GM12878 (cell line): ENCODE results near the gene GSK3A. TPM values are rescaled to one million over a fixed set of nuclear protein-coding genes. Genes with fewer than 3 reads are reported as not detected.

ENCODE experiments used
- CBX5 ChIP-seq: sonication (generic); IDR thresholded peaks from 2 replicates; pipeline ENCODE4 v1.6.1; 2016; ENCODE audit warnings: low read depth, moderate library complexity, mild to moderate bottlenecking, inconsistent platforms
- CEBPZ ChIP-seq: fragments of 150-350 bp; IDR thresholded peaks from 2 replicates; pipeline ENCODE4 v1.6.1; 2016; ENCODE audit warnings: low read depth, low read length
- CHD2 ChIP-seq: IDR thresholded peaks from 2 replicates; pipeline ENCODE4 v1.6.1; 2011; ENCODE audit warnings: low read depth, low read length, improper control_type of control experiment, borderline replicate concordance
- ETV6 ChIP-seq, 2 experiments: fragments of 450-650 bp in 1 of 2; IDR thresholded peaks in 1 of 2; conservative IDR thresholded peaks in 1 of 2; 2 replicates each; pipeline ENCODE4 v1.6.1; 2014; ENCODE audit warnings: antibody characterized with exemption in 1 of 2, borderline replicate concordance in 1 of 2, low read depth in 1 of 2, mild to moderate bottlenecking in 1 of 2, moderate library complexity in 1 of 2
- JUND ChIP-seq: IDR thresholded peaks from 2 replicates; pipeline ENCODE4 v1.6.1; 2012; ENCODE audit warnings: low read depth, mild to moderate bottlenecking, low read length, improper control_type of control experiment, moderate library complexity
- KLF5 ChIP-seq: fragments of 450-650 bp; IDR thresholded peaks from 2 replicates; pipeline ENCODE4 v1.6.1; 2014; ENCODE audit warnings: mild to moderate bottlenecking; ENCODE audit not compliant: partially characterized antibody
- MEF2A ChIP-seq: IDR thresholded peaks from 2 replicates; pipeline ENCODE4 v1.6.1; 2011; ENCODE audit warnings: low read depth, mild to moderate bottlenecking, low read length, moderate library complexity; ENCODE audit not compliant: insufficient read depth
- MLLT1 ChIP-seq: fragments of 450-650 bp; IDR thresholded peaks from 2 replicates; pipeline ENCODE4 v1.6.1; 2016; ENCODE audit warnings: mild to moderate bottlenecking
- MTA3 ChIP-seq: IDR thresholded peaks from 2 replicates; pipeline ENCODE4 v1.6.1; 2012; ENCODE audit warnings: low read length, inconsistent platforms, borderline replicate concordance
- MYB ChIP-seq: fragments of 150-350 bp; IDR thresholded peaks from 2 replicates; pipeline ENCODE4 v1.6.1; 2014; ENCODE audit warnings: mild to moderate bottlenecking, low read depth, low read length, borderline replicate concordance
- PKNOX1 ChIP-seq: fragments of 450-650 bp; IDR thresholded peaks from 2 replicates; pipeline ENCODE4 v1.6.1; 2016; ENCODE audit warnings: mild to moderate bottlenecking
- PML ChIP-seq: IDR thresholded peaks from 2 replicates; pipeline ENCODE4 v1.6.1; 2012; ENCODE audit warnings: low read length, inconsistent platforms
- RELA ChIP-seq: fragments of 450-650 bp; IDR thresholded peaks from 2 replicates; pipeline ENCODE4 v1.8.0; 2014; ENCODE audit warnings: borderline replicate concordance; ENCODE audit not compliant: partially characterized antibody
- RELB ChIP-seq: fragments of 450-650 bp; IDR thresholded peaks from 2 replicates; pipeline ENCODE4 v1.6.1; 2017; ENCODE audit warnings: low read depth, mild to moderate bottlenecking, moderate library complexity
- SIX5 ChIP-seq: IDR thresholded peaks from 2 replicates; pipeline ENCODE4 v1.6.1; 2011; ENCODE audit warnings: mild to moderate bottlenecking, low read depth, low read length, moderate library complexity; ENCODE audit not compliant: severe bottlenecking
- SMAD1 ChIP-seq: fragments of 450-650 bp; IDR thresholded peaks from 2 replicates; pipeline ENCODE4 v1.6.1; 2018; ENCODE audit warnings: mild to moderate bottlenecking, low read depth; ENCODE audit not compliant: partially characterized antibody
- TCF12 ChIP-seq: IDR thresholded peaks from 2 replicates; pipeline ENCODE4 v1.6.1; 2011; ENCODE audit warnings: low read depth, mild to moderate bottlenecking, low read length
- YBX1 ChIP-seq: fragments of 450-650 bp; IDR thresholded peaks from 2 replicates; pipeline ENCODE4 v1.6.1; 2016; ENCODE audit warnings: antibody characterized with exemption
- ZNF207 ChIP-seq: fragments of 450-650 bp; IDR thresholded peaks from 2 replicates; pipeline ENCODE4 v1.6.1; 2014; ENCODE audit warnings: antibody characterized with exemption, mild to moderate bottlenecking, borderline replicate concordance
- ZNF24 ChIP-seq: fragments of 450-650 bp; IDR thresholded peaks from 2 replicates; pipeline ENCODE4 v1.6.1; 2017; ENCODE audit warnings: antibody characterized with exemption, mild to moderate bottlenecking
- ZNF274 ChIP-seq: IDR thresholded peaks from one replicate; pipeline ENCODE4 v1.8.0; 2011; ENCODE audit not compliant: insufficient read length, insufficient read depth
- ZNF622 ChIP-seq: fragments of 450-650 bp; IDR thresholded peaks from 2 replicates; pipeline ENCODE4 v1.6.1; 2017; ENCODE audit warnings: mild to moderate bottlenecking, inconsistent platforms
- ZSCAN29 ChIP-seq: fragments of 450-650 bp; IDR thresholded peaks from 2 replicates; pipeline ENCODE4 v1.6.1; 2017; ENCODE audit warnings: mild to moderate bottlenecking, moderate library complexity
- polyA plus RNA-seq, 11 experiments: library from polyadenylated mRNA; depleted of rRNA in 4 of 11; unstranded in 6 of 11; stranded (reverse) in 5 of 11; fragments of >200 nt; fragmentation: Nextera tagmentation in 4 of 11; fragmentation: Illumina TruSeq in 1 of 11; extraction: Ambion mirVana in 4 of 11; extraction: Trizol in 1 of 11; gene quantifications; 1 replicate in 1 of 11; 2 replicates in 10 of 11; pipeline versions ENCODE4 v1.2.1 to v1.2.3, GENCODE V29; 2011 to 2016; ENCODE audit warnings: inconsistent platforms in 2 of 11, missing spikeins in 2 of 11, low read depth in 1 of 11
- total RNA-seq, 4 experiments: library from RNA; depleted of rRNA in 3 of 4; stranded (reverse); fragments of >200 nt in 3 of 4; fragmentation: Illumina TruSeq in 1 of 4; extraction: Trizol in 1 of 4; gene quantifications; 2 replicates each; pipeline versions ENCODE4 v1.2.1 to v1.2.3, GENCODE V29; 2013 to 2021

Gene GSK3A
- total and polyA plus RNA-seq, 10 of the 15 experiments (the other 5 are each of a cell fraction or from before 2014, with no cell fraction given): 1.00 to 47.9 (median 15.2) TPM

GRCh38 chr19:42279902-42280814 lies 37.8 kb upstream of the GSK3A start (continued):
- TF ChIP-seq JUND: no peak
- TF ChIP-seq CBX5: no peak
- no peak for TF ChIP-seq CEBPZ
- TF ChIP-seq MLLT1: no peak
- peak; percentile 61; the same call in 1 of the 2 replicates for TF ChIP-seq RELB
- no peak for TF ChIP-seq MEF2A
- no peak for TF ChIP-seq SMAD1
- TF ChIP-seq YBX1: no peak
- TF ChIP-seq ZNF274: no peak
- no peak; the same call in 1 of the 2 replicates for TF ChIP-seq PKNOX1
- no peak for TF ChIP-seq SIX5
- TF ChIP-seq KLF5: no peak
- 0 out of 2 replicates have a peak, but pooled peaks have one; percentile 22 for TF ChIP-seq MTA3
- 0 out of 2 replicates have a peak, but pooled peaks have one; percentile 29 for TF ChIP-seq TCF12
- TF ChIP-seq ZNF24: no peak
- no peak for TF ChIP-seq ETV6 (conservative IDR thresholded peaks at IDR 0.05 in 1 of 2, IDR thresholded peaks at IDR 0.05 in 1 of 2; ENCODE audit: borderline replicate concordance in 1 of 2, low read depth in 1 of 2)
- TF ChIP-seq PML: no peak; the same call in 1 of the 2 replicates
- TF ChIP-seq RELA: no peak
- no peak for TF ChIP-seq ZSCAN29
- no peak for TF ChIP-seq ZNF622
- peak; percentile 83 for TF ChIP-seq CHD2
- no peak for TF ChIP-seq ZNF207
- TF ChIP-seq MYB: no peak
